HG02571 (cell line): ENCODE measurements around the gene PRH2.

Source experiments
- ATAC-seq: cut with Tn5 transposase; IDR thresholded peaks from one replicate; pipeline ENCODE4 v1.9.1; 2021; ENCODE audit warnings: mild to moderate bottlenecking, moderate library complexity; ENCODE audit not compliant: unreplicated experiment

The PRH2 gene

DNA sequence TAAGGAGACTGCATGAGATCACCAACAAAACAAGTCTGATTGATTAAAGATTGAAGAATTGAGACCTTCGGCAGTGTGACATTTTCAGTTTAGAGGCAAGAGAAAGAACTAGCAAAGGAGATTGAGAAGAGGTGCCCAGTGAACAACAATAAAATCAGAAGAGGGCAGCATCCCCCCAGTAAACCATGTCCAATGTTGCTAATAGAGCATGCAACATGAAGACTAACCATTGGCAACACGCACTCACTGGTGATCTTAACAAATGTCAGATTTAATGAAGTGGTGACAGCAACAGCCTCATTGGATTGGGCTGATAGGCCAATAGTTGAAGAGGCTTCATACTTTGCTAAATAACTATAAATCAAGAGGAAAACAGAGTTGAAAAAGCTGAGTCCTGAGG, 30.8 kb downstream of the PRH2 start:
- no peak for ATAC-seq

DNA sequence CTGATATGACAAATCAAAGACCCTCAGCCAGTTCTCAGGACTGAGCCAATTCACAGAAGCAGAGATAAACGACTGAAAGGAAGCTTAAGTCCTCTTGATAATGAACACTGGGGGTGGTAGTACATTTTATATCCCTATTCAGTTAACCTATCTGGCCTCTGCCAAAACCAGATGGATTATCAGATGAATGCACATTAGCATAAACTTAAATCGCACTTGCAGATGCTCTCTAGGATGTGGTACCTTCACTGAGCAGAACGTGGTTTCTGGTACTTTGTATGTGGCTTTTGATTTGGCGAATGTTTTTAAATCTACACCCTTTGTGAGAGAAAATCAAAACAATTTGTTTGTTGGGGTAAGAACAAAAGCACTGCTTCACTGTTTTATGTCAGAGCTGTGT, 31.2 kb downstream of the PRH2 start:
- ATAC-seq: no peak

DNA sequence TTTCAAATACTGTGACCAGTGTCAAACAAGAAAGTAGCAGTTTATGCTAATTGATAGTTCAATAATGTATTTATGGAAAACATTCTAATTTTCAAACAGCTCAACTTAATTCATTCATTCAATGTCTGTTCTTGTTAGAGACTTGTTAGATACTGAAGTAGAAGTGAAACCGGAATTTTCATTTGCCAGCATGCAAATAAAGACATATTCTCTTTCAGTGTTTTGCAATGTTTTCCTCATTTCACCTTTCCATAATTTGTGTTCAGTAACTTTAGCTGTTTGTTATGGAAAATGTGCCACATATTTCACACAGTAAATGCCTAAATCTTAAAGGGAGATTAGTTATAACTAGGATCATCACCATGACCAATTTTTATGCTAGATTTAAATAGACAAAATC, 36.4 kb downstream of the PRH2 start:
- ATAC-seq: no peak

DNA sequence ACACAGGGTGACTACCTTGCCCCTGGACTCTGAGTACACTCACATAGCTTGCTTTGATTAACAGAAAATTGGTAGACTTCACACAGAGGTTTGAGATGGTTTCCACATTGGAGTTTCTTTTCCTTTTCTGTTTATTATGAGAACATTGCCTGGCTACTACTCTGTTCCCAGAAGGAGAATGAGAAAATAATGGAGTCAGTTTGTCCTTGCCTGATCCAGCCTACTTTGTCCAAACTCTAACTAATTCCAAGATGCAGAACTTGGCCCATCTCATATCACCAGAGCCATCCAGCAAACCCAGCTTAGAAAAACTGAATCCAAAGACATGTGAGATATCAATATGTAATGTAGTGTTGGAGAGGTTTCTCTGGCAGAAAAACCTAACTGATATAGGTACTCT, 37.3 kb downstream of the PRH2 start:
- no peak for ATAC-seq

DNA sequence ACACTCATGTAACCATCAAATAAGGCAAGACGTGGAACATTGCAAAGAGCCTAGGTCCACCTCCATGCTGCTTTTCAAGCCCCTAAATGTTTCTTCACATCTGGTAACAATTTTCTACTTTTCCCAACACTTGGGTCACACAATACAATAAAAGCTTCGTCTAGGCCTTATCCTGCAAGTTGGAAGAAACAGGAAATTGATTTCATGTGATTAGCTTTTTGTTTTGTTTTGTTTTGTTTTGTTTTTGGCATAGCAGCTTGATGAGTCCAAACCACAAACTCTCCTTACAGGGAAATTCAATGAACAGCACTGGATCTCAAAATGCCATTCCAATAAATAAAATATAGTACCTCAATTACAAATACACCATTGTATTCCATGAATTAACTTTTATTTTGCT, 38.4 kb downstream of the PRH2 start:
- no peak for ATAC-seq

DNA sequence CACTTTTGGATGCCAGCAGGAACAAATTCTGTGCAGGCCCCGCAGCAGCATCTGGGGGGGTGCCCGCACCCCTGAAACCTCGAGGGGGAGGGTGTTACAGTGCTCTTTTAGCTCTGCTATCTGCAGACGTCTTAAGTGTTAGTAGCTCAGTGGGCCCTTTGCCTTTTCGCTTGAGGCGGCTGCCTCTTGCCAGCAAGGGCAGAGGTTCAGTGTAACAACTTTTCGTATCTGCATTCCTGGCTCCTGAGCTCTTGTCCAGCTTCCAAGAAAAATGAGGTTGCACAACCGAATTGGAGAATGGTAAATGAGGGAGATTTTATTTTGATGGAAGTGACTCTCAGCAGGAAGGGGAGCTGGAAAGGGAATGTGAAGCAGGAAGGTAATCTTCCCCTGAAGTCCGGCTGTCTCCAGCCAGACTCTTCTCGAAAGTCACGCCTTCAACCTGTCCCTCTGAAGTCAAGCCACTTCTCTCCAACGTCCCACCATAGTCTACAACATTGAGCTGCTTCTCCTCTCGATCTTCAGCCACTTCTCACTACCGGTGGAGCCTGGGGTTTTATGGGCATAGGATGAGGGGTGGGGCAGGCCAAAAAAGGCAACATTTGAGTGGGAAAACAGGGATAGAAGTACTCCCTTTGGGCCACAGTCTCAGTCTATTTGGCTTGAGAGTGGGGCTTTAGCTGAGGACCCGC, 39.9 kb downstream of the PRH2 start:
- ATAC-seq: no peak

DNA sequence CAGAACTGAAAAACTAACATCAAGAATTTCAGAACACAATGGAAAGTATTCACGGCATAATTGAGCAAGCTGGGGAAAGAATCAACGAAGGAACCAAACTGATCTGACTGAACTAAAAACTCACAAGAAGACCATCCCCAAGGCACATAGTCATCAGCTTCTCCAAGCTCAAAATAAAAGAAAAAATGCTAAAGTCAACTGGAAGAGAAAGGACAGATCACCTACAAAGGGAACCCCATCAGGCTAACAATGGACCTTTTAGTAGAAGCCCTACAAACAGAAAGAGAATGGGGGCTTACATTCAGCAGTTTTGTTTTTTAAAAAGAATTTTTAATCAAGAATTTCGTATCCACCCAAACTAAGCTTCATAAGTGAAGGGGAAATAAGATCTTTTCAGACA, 45.9 kb downstream of the PRH2 start:
- no peak for ATAC-seq

DNA sequence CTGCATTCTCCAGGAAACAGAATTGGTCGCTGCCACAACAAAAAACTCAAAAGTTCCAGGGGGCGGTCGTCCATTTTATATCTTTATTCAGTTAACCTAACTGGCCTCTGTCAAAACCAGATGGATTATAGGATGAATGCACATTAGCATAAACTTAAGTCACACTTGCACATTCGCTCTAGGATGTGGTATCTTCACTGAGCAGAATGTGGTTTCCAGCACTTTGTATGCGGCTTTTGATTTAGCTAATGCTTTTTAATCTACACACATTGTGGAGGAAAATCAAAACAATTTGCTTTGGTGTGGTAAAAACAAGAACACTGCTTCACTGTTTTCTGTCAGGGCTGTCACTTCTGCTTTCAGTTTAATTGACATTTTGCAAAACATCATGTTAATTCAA, 53.2 kb downstream of the PRH2 start:
- no peak for ATAC-seq
